ENCODE results near the gene ASPA. TPM values are rescaled to one million over a fixed set of nuclear protein-coding genes. Genes with fewer than 3 reads are reported as not detected.
A peak's percentile ranks its signal among the peaks of the same experiment; 100 is the strongest.

The ASPA gene
- total and polyA plus RNA-seq, 7 experiments from 2014 or later, result not detected

DNA sequence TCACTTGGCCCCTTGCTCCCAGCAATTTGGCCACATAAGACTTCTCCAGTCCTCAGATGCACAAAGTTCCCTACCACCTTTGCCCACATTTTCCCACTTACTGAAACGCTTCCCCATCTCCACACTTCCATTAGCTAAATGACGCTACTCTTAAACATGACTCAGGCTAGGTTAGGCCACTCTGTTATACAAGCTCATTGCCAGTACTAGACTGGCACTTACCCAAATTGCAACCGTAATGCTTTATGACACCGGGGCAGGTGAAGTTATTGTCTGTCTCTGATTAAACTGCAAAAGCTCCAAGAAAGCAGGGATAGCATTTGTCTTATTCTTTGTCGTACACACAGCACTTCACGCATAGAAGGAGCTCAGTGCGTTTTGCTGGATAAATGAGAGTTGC lies 29.2 kb downstream of the ASPA start:
- Histone ChIP-seq H3K4me3 (ENCODE audit: low read length) (no peak overlapping the region), H3K27ac (ENCODE audit: low read depth, low read length) (no peak overlapping the region), H3K9me3 (ENCODE audit: control insufficient read depth in 2 of 3, low read length in 3 of 3) (peaks cover 0 to 4% (median 0%) of the 10 kb centered on the region in 3 experiments), H3K27me3 (ENCODE audit: control insufficient read depth in 2 of 2, insufficient read depth in 2 of 2, low read length in 2 of 2) (no peaks in the 10 kb centered on the region), H3K36me3 (ENCODE audit: control insufficient read depth in 2 of 3, insufficient read depth in 3 of 3, low read length in 3 of 3) (no peaks in the 10 kb centered on the region), H3K4me1 (ENCODE audit: control insufficient read depth in 2 of 2, insufficient read depth in 2 of 2, low read length in 2 of 2) (no peaks in the 10 kb centered on the region)
- CTCF ChIA-PET, result no interaction called here
- Mint-ChIP-seq H3K4me1 (no peaks in the 10 kb centered on the region), H3K9me3 (peaks cover 0 to 6% (median 4%) of the 10 kb centered on the region in 11 donors), H3K4me3 (no peak overlapping the region), H3K27me3 (peaks cover 0 to 14% (median 5%) of the 10 kb centered on the region in 5 donors), H3K36me3 (no peaks in the 10 kb centered on the region), H3K27ac (no peak overlapping the region)
- intact Hi-C loops (cut with micrococcal nuclease), result no loop called here
- DNase-seq, result no peak
- ATAC-seq, result no peak
- POLR2A ChIA-PET, result no interaction called here

DNA sequence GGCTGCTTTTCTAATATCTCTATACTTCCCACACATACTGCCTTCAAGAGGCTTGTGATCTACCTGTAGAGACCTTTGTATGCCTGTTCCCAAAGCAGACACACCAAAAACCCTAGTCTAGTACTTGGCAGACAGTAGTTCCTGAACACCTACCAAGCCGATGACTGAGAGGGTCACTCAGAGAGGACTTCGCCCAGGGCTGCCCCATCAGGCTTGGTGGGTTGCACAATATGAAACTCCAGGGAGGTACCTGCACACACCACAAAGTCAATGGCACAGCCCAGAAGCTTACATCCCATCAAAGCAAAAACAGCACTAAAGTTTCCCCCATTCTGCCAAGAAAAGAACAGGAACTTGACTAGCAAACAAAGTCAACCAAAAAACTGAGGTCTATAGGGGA lies 30.3 kb downstream of the ASPA start:
- no peaks in the 10 kb centered on the region for H3K4me1 ChIP-seq (ENCODE audit: control insufficient read depth in 2 of 2, insufficient read depth in 2 of 2, low read length in 2 of 2)
- Mint-ChIP-seq H3K4me1 (no peaks in the 10 kb centered on the region), H3K36me3 (no peaks in the 10 kb centered on the region), H3K27ac (peak overlapping the region in 1 of 9 donors; percentile 60), H3K4me3 (no peak overlapping the region), H3K27me3 (peaks cover 0 to 14% (median 5%) of the 10 kb centered on the region in 5 donors), H3K9me3 (peaks cover 0 to 6% (median 4%) of the 10 kb centered on the region in 11 donors)
- POLR2A ChIA-PET, result no interaction called here
- no peak for ATAC-seq
- intact Hi-C loops (cut with micrococcal nuclease), result no loop called here
- no peak overlapping the region for H3K27ac ChIP-seq (ENCODE audit: low read depth, low read length)
- H3K9me3 ChIP-seq (ENCODE audit: control insufficient read depth in 2 of 3, low read length in 3 of 3), result peaks cover 0 to 4% (median 0%) of the 10 kb centered on the region in 3 experiments
- H3K27me3 ChIP-seq (ENCODE audit: control insufficient read depth in 2 of 2, insufficient read depth in 2 of 2, low read length in 2 of 2), result no peaks in the 10 kb centered on the region
- no peak for DNase-seq
- CTCF ChIA-PET, result no interaction called here
- H3K4me3 ChIP-seq (ENCODE audit: low read length), result no peak overlapping the region
- H3K36me3 ChIP-seq (ENCODE audit: control insufficient read depth in 2 of 3, insufficient read depth in 3 of 3, low read length in 3 of 3), result no peaks in the 10 kb centered on the region

GRCh38 chr17:3507071-3507470 lies 31.3 kb downstream of the ASPA start:
- Mint-ChIP-seq H3K4me3 (no peak overlapping the region), H3K27ac (no peak overlapping the region), H3K36me3 (no peaks in the 10 kb centered on the region), H3K27me3 (peaks cover 0 to 14% (median 5%) of the 10 kb centered on the region in 5 donors), H3K9me3 (peaks cover 0 to 6% (median 4%) of the 10 kb centered on the region in 11 donors), H3K4me1 (no peaks in the 10 kb centered on the region)
- CTCF ChIA-PET, result interaction anchor here (0.6 kb wide), 1 partner anchor 1891 kb away, joined by 3 read pairs; no protein-coding TSS in a partner anchor
- no peaks in the 10 kb centered on the region for H3K27me3 ChIP-seq (ENCODE audit: control insufficient read depth in 2 of 2, insufficient read depth in 2 of 2, low read length in 2 of 2)
- no peak overlapping the region for H3K27ac ChIP-seq (ENCODE audit: low read depth, low read length)
- no peak for ATAC-seq
- H3K4me3 ChIP-seq (ENCODE audit: low read length), result no peak overlapping the region
- H3K9me3 ChIP-seq (ENCODE audit: control insufficient read depth in 2 of 3, low read length in 3 of 3), result peaks cover 0 to 4% (median 0%) of the 10 kb centered on the region in 3 experiments
- DNase-seq, result no peak
- no peaks in the 10 kb centered on the region for H3K36me3 ChIP-seq (ENCODE audit: control insufficient read depth in 2 of 3, insufficient read depth in 3 of 3, low read length in 3 of 3)
- no peaks in the 10 kb centered on the region for H3K4me1 ChIP-seq (ENCODE audit: control insufficient read depth in 2 of 2, insufficient read depth in 2 of 2, low read length in 2 of 2)
- intact Hi-C loops (cut with micrococcal nuclease), result no loop called here
- POLR2A ChIA-PET, result no interaction called here

DNA sequence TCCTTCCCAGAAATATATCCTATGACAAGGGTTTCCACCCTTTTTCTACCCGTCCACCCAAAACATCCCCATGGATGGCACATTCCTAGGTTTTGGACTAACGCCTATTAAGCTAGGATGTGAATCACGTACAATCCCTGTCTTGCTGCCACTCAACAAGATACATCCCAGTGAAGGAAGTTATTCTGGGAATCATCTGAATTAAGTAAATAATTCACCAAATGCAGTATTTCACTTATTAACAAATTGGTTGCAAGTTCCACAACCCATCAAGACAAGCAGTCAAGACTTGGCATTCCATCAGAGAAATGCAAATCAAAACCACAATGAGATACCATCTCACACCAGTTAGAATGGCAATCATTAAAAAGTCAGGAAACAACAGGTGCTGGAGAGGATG lies 32.1 kb downstream of the ASPA start:
- Mint-ChIP-seq H3K9me3 (peaks cover 0 to 6% (median 4%) of the 10 kb centered on the region in 11 donors), H3K4me3 (no peak overlapping the region), H3K36me3 (no peaks in the 10 kb centered on the region), H3K27ac (no peak overlapping the region), H3K4me1 (no peaks in the 10 kb centered on the region), H3K27me3 (peaks cover 0 to 14% (median 5%) of the 10 kb centered on the region in 5 donors)
- H3K4me1 ChIP-seq (ENCODE audit: control insufficient read depth in 2 of 2, insufficient read depth in 2 of 2, low read length in 2 of 2), result no peaks in the 10 kb centered on the region
- CTCF ChIA-PET, result no interaction called here
- H3K9me3 ChIP-seq (ENCODE audit: control insufficient read depth in 2 of 3, low read length in 3 of 3), result peaks cover 0 to 4% (median 0%) of the 10 kb centered on the region in 3 experiments
- no peak overlapping the region for H3K27ac ChIP-seq (ENCODE audit: low read depth, low read length)
- no peak for DNase-seq
- no peak overlapping the region for H3K4me3 ChIP-seq (ENCODE audit: low read length)
- no peaks in the 10 kb centered on the region for H3K36me3 ChIP-seq (ENCODE audit: control insufficient read depth in 2 of 3, insufficient read depth in 3 of 3, low read length in 3 of 3)
- POLR2A ChIA-PET, result no interaction called here
- ATAC-seq, result no peak
- H3K27me3 ChIP-seq (ENCODE audit: control insufficient read depth in 2 of 2, insufficient read depth in 2 of 2, low read length in 2 of 2), result no peaks in the 10 kb centered on the region
- intact Hi-C loops (cut with micrococcal nuclease), result no loop called here

- H3K4me3 Mint-ChIP-seq, result no peak overlapping the region
- POLR2A ChIA-PET, result no interaction called here
- CTCF ChIA-PET, result no interaction called here
These were observed 34.3 kb downstream of the ASPA start for GRCh38 chr17:3510090-3510489.

GRCh38 chr17:3511852-3512504 lies 36.2 kb downstream of the ASPA start:
- Histone ChIP-seq H3K4me3 (ENCODE audit: low read length) (no peak overlapping the region), H3K27me3 (ENCODE audit: control insufficient read depth in 2 of 2, insufficient read depth in 2 of 2, low read length in 2 of 2) (no peaks in the 10 kb centered on the region), H3K36me3 (ENCODE audit: control insufficient read depth in 2 of 3, insufficient read depth in 3 of 3, low read length in 3 of 3) (no peaks in the 10 kb centered on the region), H3K27ac (ENCODE audit: low read depth, low read length) (no peak overlapping the region), H3K9me3 (ENCODE audit: control insufficient read depth in 2 of 3, low read length in 3 of 3) (peaks cover 0 to 4% (median 0%) of the 10 kb centered on the region in 3 experiments), H3K4me1 (ENCODE audit: control insufficient read depth in 2 of 2, insufficient read depth in 2 of 2, low read length in 2 of 2) (no peaks in the 10 kb centered on the region)
- peaks cover 0 to 5% (median 4%) of the 10 kb centered on the region in 5 donors for H3K27me3 Mint-ChIP-seq
- H3K27ac Mint-ChIP-seq, result no peak overlapping the region
- no peak for ATAC-seq
- no peaks in the 10 kb centered on the region for H3K36me3 Mint-ChIP-seq
- POLR2A ChIA-PET, result no interaction called here
- DNase-seq, result no peak
- no peak overlapping the region for H3K4me3 Mint-ChIP-seq
- peaks cover 0 to 6% (median 4%) of the 10 kb centered on the region in 11 donors for H3K9me3 Mint-ChIP-seq
- intact Hi-C loops (cut with micrococcal nuclease), result no loop called here
- peaks cover 0 to 11% (median 0%) of the 10 kb centered on the region in 7 donors for H3K4me1 Mint-ChIP-seq
- CTCF ChIA-PET, result no interaction called here

More at GRCh38 chr17:3510090-3510489, 34.3 kb downstream of the ASPA start:
- no peak overlapping the region for H3K27ac ChIP-seq (ENCODE audit: low read depth, low read length)
- no peak overlapping the region for H3K4me3 ChIP-seq (ENCODE audit: low read length)
- intact Hi-C loops (cut with micrococcal nuclease), result no loop called here
- Mint-ChIP-seq H3K27me3 (peaks cover 0 to 14% (median 5%) of the 10 kb centered on the region in 5 donors), H3K27ac (no peak overlapping the region), H3K36me3 (no peaks in the 10 kb centered on the region), H3K9me3 (peaks cover 0 to 6% (median 4%) of the 10 kb centered on the region in 11 donors), H3K4me1 (peaks cover 0 to 5% (median 0%) of the 10 kb centered on the region in 7 donors)
- peaks cover 0 to 4% (median 0%) of the 10 kb centered on the region in 3 experiments for H3K9me3 ChIP-seq (ENCODE audit: control insufficient read depth in 2 of 3, low read length in 3 of 3)
- no peaks in the 10 kb centered on the region for H3K27me3 ChIP-seq (ENCODE audit: control insufficient read depth in 2 of 2, insufficient read depth in 2 of 2, low read length in 2 of 2)
- H3K4me1 ChIP-seq (ENCODE audit: control insufficient read depth in 2 of 2, insufficient read depth in 2 of 2, low read length in 2 of 2), result no peaks in the 10 kb centered on the region
- no peaks in the 10 kb centered on the region for H3K36me3 ChIP-seq (ENCODE audit: control insufficient read depth in 2 of 3, insufficient read depth in 3 of 3, low read length in 3 of 3)
- no peak for DNase-seq
- no peak for ATAC-seq

All from naive thymus-derived CD4-positive, alpha-beta T cell (primary cell).